ENCODE measurements around the gene GPR3. TPM values are rescaled to one million over a fixed set of nuclear protein-coding genes. Genes with fewer than 3 reads are reported as not detected.
"Not testable (repeated sequence)": the region's sequence is repeated elsewhere in the genome, so short reads cannot be mapped to it uniquely, and the experiment has no call there.

The GPR3 gene
- total and polyA plus RNA-seq, 2 donors (not counting 3 experiments of a cell fraction or from before 2014, with no cell fraction given), result 1.8 TPM

GRCh38 chr1:27432725-27433124, 40.3 kb downstream of the GPR3 start:
- H3K27ac ChIP-seq (ENCODE audit: insufficient read depth, low read depth, low read length); dilution Hi-C loops (cut with MboI; ENCODE audit: extremely low pct_ligation_motif_present, low sequenced_read_pairs); H3K4me3 ChIP-seq (replicated peaks in 1 of 3; ENCODE audit: insufficient read depth in 1 of 3, low read depth in 1 of 3, low read length in 3 of 3); POLR2A ChIA-PET; H3K36me3 ChIP-seq (ENCODE audit: control insufficient read depth in 2 of 2, extremely low read depth in 1 of 2, insufficient read depth in 2 of 2, low read length in 2 of 2); H3K9me3 ChIP-seq (replicated peaks; ENCODE audit: control insufficient read depth, insufficient read depth, low read length); H3K9ac ChIP-seq (replicated peaks; ENCODE audit: extremely low read depth, insufficient read depth, low read length); BruUV-seq (replicated peaks); DNase-seq (ENCODE audit: low read depth, low spot score); H3K4me2 ChIP-seq (ENCODE audit: insufficient read depth, low read length); H3K27me3 ChIP-seq (ENCODE audit: control insufficient read depth in 2 of 2, insufficient read depth in 2 of 2, low read length in 2 of 2); FAIRE-seq; H3K9me1 ChIP-seq (replicated peaks; ENCODE audit: control insufficient read depth, extremely low read depth, insufficient read depth, low read length); H2AFZ ChIP-seq (ENCODE audit: low read depth, low read length); H4K20me1 ChIP-seq (replicated peaks; ENCODE audit: control insufficient read depth, extremely low read depth, insufficient read depth, low read length); intact Hi-C loops (cut with micrococcal nuclease): not testable (repeated sequence)
- H3K4me1 ChIP-seq (ENCODE audit: control insufficient read depth, extremely low read depth, insufficient read depth, low read length), result peaks cover 64% of the 10 kb centered on the region
- peaks cover 54% of the 10 kb centered on the region for H3K79me2 ChIP-seq (ENCODE audit: control insufficient read depth, insufficient read depth, low read length)
- CTCF ChIA-PET, result interaction anchor here (1.2 kb wide), 1 partner anchor 10 kb away, joined by 3 read pairs; no protein-coding TSS in a partner anchor

GRCh38 chr1:27433706-27434105, 41.3 kb downstream of the GPR3 start:
- dilution Hi-C loops (cut with MboI; ENCODE audit: extremely low pct_ligation_motif_present, low sequenced_read_pairs), result no loop called here
- no peaks in the 10 kb centered on the region for H3K9me1 ChIP-seq (replicated peaks; ENCODE audit: control insufficient read depth, extremely low read depth, insufficient read depth, low read length)
- ChIA-PET POLR2A (no interaction called here), CTCF (interaction anchor here (1.0 to 1.2 kb wide), 2 partner anchors 11 to 17 kb away, joined by 3 read pairs; no protein-coding TSS in a partner anchor)
- H3K4me3 ChIP-seq (replicated peaks in 1 of 3; ENCODE audit: insufficient read depth in 1 of 3, low read depth in 1 of 3, low read length in 3 of 3), result no peak overlapping the region
- peaks cover 54% of the 10 kb centered on the region for H3K4me1 ChIP-seq (ENCODE audit: control insufficient read depth, extremely low read depth, insufficient read depth, low read length)
- intact Hi-C loops (cut with micrococcal nuclease), result no loop called here
- FAIRE-seq, result no peak
- TF ChIP-seq GATA2 (IDR thresholded peaks at IDR 0.05; ENCODE audit: insufficient read depth, insufficient read length, low read depth, low read length) (no peak), POLR2A (IDR thresholded peaks at IDR 0.05; ENCODE audit: low read depth, low read length) (no peak), MYC (IDR thresholded peaks at IDR 0.05; ENCODE audit: low read depth, low read length) (no peak), CTCF (IDR thresholded peaks at IDR 0.05; ENCODE audit: extremely low read depth in 1 of 2, insufficient read depth in 1 of 2, low read depth in 1 of 2, low read length in 2 of 2) (no peak), POLR2AphosphoS5 (IDR thresholded peaks at IDR 0.05; ENCODE audit: insufficient read depth, low read depth, low read length) (no peak), MAX (IDR thresholded peaks at IDR 0.05; ENCODE audit: insufficient read depth, insufficient read length) (no peak), FOS (IDR thresholded peaks at IDR 0.05; ENCODE audit: borderline replicate concordance, insufficient read depth, low read length) (no peak), EZH2 (IDR thresholded peaks at IDR 0.05; ENCODE audit: borderline replicate concordance, low read depth, low read length, severe bottlenecking) (no peak), JUN (IDR thresholded peaks at IDR 0.05; ENCODE audit: borderline replicate concordance, insufficient read depth, insufficient read length, low read depth) (no peak)
- no peaks in the 10 kb centered on the region for H4K20me1 ChIP-seq (replicated peaks; ENCODE audit: control insufficient read depth, extremely low read depth, insufficient read depth, low read length)
- no peaks in the 10 kb centered on the region for H3K36me3 ChIP-seq (ENCODE audit: control insufficient read depth in 2 of 2, extremely low read depth in 1 of 2, insufficient read depth in 2 of 2, low read length in 2 of 2)
- no TSS peak for BruUV-seq (replicated peaks)
- H3K27me3 ChIP-seq (ENCODE audit: control insufficient read depth in 2 of 2, insufficient read depth in 2 of 2, low read length in 2 of 2), result no peaks in the 10 kb centered on the region
- H2AFZ ChIP-seq (ENCODE audit: low read depth, low read length), result no peak overlapping the region
- peaks cover 62% of the 10 kb centered on the region for H3K79me2 ChIP-seq (ENCODE audit: control insufficient read depth, insufficient read depth, low read length)
- H3K4me2 ChIP-seq (ENCODE audit: insufficient read depth, low read length), result no peak overlapping the region
- H3K27ac ChIP-seq (ENCODE audit: insufficient read depth, low read depth, low read length), result no peak overlapping the region
- DNase-seq (ENCODE audit: low read depth, low spot score), result no peak
- no peak overlapping the region for H3K9ac ChIP-seq (replicated peaks; ENCODE audit: extremely low read depth, insufficient read depth, low read length)
- H3K9me3 ChIP-seq (replicated peaks; ENCODE audit: control insufficient read depth, insufficient read depth, low read length), result no peaks in the 10 kb centered on the region
